Measurements from ENCODE around the gene GADL1.

Gene GADL1

GRCh38 chr3:30721314-30721634, 173.2 kb downstream of the GADL1 start:
- TF ChIP-seq TAF1 (IDR thresholded peaks at IDR 0.05; ENCODE audit: borderline replicate concordance, insufficient read depth, low read length): no peak
- TF ChIP-seq POLR2AphosphoS5 (IDR thresholded peaks at IDR 0.05; ENCODE audit: low read depth, low read length): no peak
- no peak for TF ChIP-seq REST (IDR thresholded peaks at IDR 0.05; ENCODE audit: insufficient read depth in 1 of 2, low read depth in 2 of 2, low read length in 2 of 2)
- no peak for TF ChIP-seq SIN3A (IDR thresholded peaks at IDR 0.05; ENCODE audit: borderline replicate concordance, insufficient read depth, low read length)
- TF ChIP-seq FOXP2 (optimal IDR thresholded peaks at IDR 0.05; ENCODE audit: borderline replicate concordance, extremely low read depth, extremely low read length, insufficient read depth): no peak

GRCh38 chr3:30720586-30721313, 173.7 kb downstream of the GADL1 start:
- TF ChIP-seq POLR2AphosphoS5 (IDR thresholded peaks at IDR 0.05; ENCODE audit: low read depth, low read length) (no peak), REST (IDR thresholded peaks at IDR 0.05; ENCODE audit: insufficient read depth in 1 of 2, low read depth in 2 of 2, low read length in 2 of 2) (no peak), FOXP2 (optimal IDR thresholded peaks at IDR 0.05; ENCODE audit: borderline replicate concordance, extremely low read depth, extremely low read length, insufficient read depth) (no peak), TAF1 (IDR thresholded peaks at IDR 0.05; ENCODE audit: borderline replicate concordance, insufficient read depth, low read length) (no peak), SIN3A (IDR thresholded peaks at IDR 0.05; ENCODE audit: borderline replicate concordance, insufficient read depth, low read length) (no peak)

GRCh38 chr3:30719536-30719935, 174.9 kb downstream of the GADL1 start:
- TF ChIP-seq REST (IDR thresholded peaks at IDR 0.05; ENCODE audit: insufficient read depth in 1 of 2, low read depth in 2 of 2, low read length in 2 of 2): no peak
- no peak for TF ChIP-seq POLR2AphosphoS5 (IDR thresholded peaks at IDR 0.05; ENCODE audit: low read depth, low read length)
- TF ChIP-seq FOXP2 (optimal IDR thresholded peaks at IDR 0.05; ENCODE audit: borderline replicate concordance, extremely low read depth, extremely low read length, insufficient read depth): no peak
- TF ChIP-seq SIN3A (IDR thresholded peaks at IDR 0.05; ENCODE audit: borderline replicate concordance, insufficient read depth, low read length): no peak
- no peak for TF ChIP-seq TAF1 (IDR thresholded peaks at IDR 0.05; ENCODE audit: borderline replicate concordance, insufficient read depth, low read length)

GRCh38 chr3:30713885-30714503, 180.5 kb downstream of the GADL1 start:
- TF ChIP-seq FOXP2 (optimal IDR thresholded peaks at IDR 0.05; ENCODE audit: borderline replicate concordance, extremely low read depth, extremely low read length, insufficient read depth) (no peak), TAF1 (IDR thresholded peaks at IDR 0.05; ENCODE audit: borderline replicate concordance, insufficient read depth, low read length) (no peak)

- TF ChIP-seq POLR2AphosphoS5 (IDR thresholded peaks at IDR 0.05; ENCODE audit: low read depth, low read length): no peak
- TF ChIP-seq TAF1 (IDR thresholded peaks at IDR 0.05; ENCODE audit: borderline replicate concordance, insufficient read depth, low read length): no peak
- TF ChIP-seq SIN3A (IDR thresholded peaks at IDR 0.05; ENCODE audit: borderline replicate concordance, insufficient read depth, low read length): no peak
- no peak for TF ChIP-seq FOXP2 (optimal IDR thresholded peaks at IDR 0.05; ENCODE audit: borderline replicate concordance, extremely low read depth, extremely low read length, insufficient read depth)
- TF ChIP-seq REST (IDR thresholded peaks at IDR 0.05; ENCODE audit: insufficient read depth in 1 of 2, low read depth in 2 of 2, low read length in 2 of 2): no peak
Measured at GRCh38 chr3:30712991-30713390, 181.5 kb downstream of the GADL1 start.

Measured in PFSK-1 (cell line).